ACHN (cell line): ENCODE measurements around the gene RELL2.
"Not testable (repeated sequence)": the region's sequence is repeated elsewhere in the genome, so short reads cannot be mapped to it uniquely, and the experiment has no call there.

ENCODE experiments used
- DNase-seq: peaks from one replicate; pipeline ENCODE4 v3.0.0-alpha.2; 2015
- in situ Hi-C: cut with HindIII; loops from 2 replicates; pipeline ENCODE4 v1.10.0; 2017; ENCODE audit warnings: low sequenced_read_pairs, low pct_ligation_motif_present, low pct_unique_long_range_greater_than_20kb

RELL2 gene

GRCh38 chr5:141636413-141637122, at the start of gene RELL2, which contains the start of gene HDAC3:
Gene RELL2 (plus strand): TSS chr5:141636997. CDS start chr5:141638226, 1,229 bp downstream.
Gene HDAC3 (minus strand): TSS chr5:141636849. CDS start chr5:141636790, 59 bp downstream.
- DNase-seq, result peak; percentile 87
- in situ Hi-C loops, result no loop called here

- in situ Hi-C loops, result no loop called here
- no peak for DNase-seq
These were observed 46.7 kb upstream of the RELL2 start for GRCh38 chr5:141590127-141590526.

- DNase-seq, result no peak
- in situ Hi-C loops, result no loop called here
These were observed 39.9 kb upstream of the RELL2 start for GRCh38 chr5:141596867-141597266.

- in situ Hi-C loops, result no loop called here
- DNase-seq, result no peak
These were observed 39.4 kb upstream of the RELL2 start for GRCh38 chr5:141597394-141597793.

GRCh38 chr5:141597814-141598213, 39.0 kb upstream of the RELL2 start:
- no peak for DNase-seq
- in situ Hi-C loops, result no loop called here

- in situ Hi-C loops, result no loop called here
- DNase-seq, result peak; percentile 13
These were observed 38.1 kb upstream of the RELL2 start for GRCh38 chr5:141598391-141599345.

- no peak for DNase-seq
- in situ Hi-C loops, result no loop called here
These were observed 34.2 kb upstream of the RELL2 start for GRCh38 chr5:141602606-141603005.

DNA sequence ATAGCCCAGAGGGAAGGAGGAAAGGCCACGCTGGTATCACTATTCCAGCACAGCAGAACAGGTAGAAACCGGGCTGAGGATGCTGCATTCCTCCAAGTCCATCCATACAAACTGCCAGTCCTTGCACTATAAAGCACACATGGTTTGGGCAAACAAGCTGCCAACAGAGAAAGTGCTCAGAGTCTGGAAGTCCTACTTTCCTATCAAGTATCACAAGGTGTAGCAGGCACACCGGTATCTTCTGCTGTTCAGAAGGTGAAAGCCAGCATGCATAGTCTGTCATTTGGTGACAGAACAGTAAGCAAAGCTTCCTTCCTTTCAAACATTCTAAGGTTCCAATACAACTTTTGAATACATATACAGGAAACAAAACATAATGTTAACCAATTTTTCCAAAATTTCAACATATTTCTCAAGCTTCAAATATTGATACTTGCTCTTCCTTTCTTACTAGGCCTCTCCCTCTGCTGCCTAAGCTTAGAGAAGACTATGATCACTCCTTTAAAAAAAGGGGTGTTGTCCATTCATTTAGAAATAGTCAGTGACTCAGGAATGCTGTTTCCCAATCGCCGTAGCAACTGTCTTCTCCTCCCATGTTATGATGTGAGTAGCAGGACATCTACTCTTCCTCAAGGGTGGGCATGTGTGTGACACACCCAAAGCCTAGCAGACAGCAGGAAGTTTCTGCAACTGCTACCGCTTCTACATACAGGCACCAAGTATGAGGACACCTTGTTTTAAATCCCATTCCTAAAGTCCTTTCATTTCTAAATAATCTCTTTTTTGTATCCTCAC, 32.7 kb upstream of the RELL2 start:
- in situ Hi-C loops, result no loop called here
- DNase-seq, result peak; percentile 80

DNA sequence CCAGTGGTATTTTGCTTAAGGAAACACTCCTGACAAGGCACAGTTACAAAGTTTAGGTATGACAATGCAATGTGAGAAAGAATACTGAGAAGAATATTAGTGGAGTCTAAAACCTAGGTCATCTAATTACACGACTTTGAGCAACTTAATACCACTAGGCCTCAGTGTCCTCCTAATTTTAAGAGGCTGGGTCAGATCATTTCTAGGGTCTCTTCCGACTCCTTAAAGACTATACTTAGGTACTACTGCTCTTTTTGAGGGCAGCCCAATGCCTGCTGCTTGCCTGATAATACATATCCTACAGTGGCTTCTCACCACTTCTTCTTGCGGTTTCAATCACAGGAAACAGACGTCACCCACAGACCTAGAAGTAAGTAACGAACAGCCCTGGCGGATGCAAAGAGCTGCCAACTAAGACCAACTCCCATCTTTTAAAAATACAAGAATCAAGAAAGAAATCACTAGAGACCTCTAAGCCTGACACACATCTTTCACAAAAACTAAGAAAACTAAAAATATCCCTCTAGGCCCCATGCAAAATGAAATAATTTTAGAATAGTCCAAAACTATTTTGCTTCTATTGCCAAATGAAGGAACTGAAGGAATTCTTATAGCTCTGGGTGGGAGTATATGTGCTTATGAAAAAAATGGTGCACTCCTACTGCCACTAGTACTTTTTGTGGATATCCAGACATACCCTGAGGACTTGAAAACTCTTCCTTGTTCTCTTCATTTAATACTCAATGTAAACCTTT, 31.1 kb upstream of the RELL2 start:
- in situ Hi-C loops, result no loop called here
- no peak for DNase-seq

GRCh38 chr5:141608046-141608445, 28.8 kb upstream of the RELL2 start:
- no peak for DNase-seq
- in situ Hi-C loops, result no loop called here

GRCh38 chr5:141608557-141608956, 28.2 kb upstream of the RELL2 start:
- DNase-seq, result peak; percentile 35
- in situ Hi-C loops, result no loop called here

GRCh38 chr5:141609044-141609443, 27.8 kb upstream of the RELL2 start:
- no peak for DNase-seq
- in situ Hi-C loops, result no loop called here

- DNase-seq, in situ Hi-C loops: not testable (repeated sequence)
These were observed 26.9 kb upstream of the RELL2 start for GRCh38 chr5:141609921-141610320.

- in situ Hi-C loops, result no loop called here
- DNase-seq, result no peak
These were observed 25.5 kb upstream of the RELL2 start for GRCh38 chr5:141611289-141611688.

GRCh38 chr5:141613344-141613743, 23.5 kb upstream of the RELL2 start:
- in situ Hi-C loops, result no loop called here
- DNase-seq, result no peak

DNA sequence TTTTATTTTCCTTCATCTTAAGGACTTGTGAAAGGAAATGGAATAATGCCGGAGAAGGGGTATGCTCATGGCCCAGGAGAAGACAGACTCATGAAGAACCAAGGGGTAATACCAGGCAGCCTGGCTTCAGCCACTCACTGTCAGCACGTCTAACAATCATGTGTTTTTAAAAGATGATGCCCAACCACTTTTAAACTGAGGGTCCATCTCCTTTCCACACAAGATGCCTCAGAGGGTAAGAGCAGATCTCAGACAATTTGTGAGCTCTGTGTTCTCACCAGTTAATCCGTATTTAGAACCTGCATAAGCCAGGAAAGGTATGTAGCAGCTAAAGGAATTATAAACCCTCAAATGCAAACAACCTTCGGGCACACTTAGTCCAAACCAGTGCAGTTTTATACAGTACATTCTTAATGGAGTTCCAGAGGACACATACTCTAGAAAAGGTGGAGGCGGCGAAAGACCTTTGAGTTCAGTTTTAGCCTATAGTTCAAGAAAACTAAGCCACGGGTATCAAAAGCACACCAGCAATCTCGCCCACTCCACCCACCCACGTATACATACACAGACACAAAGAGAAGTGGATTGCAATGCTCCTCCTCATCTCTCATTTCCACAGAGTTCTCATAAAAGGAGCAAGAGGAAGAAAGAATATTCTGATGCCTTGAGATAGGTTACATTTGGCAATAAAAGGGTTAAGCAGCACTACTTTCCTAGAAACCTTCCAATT, 20.6 kb upstream of the RELL2 start:
- DNase-seq, result no peak
- in situ Hi-C loops, result no loop called here

- in situ Hi-C loops, result no loop called here
- DNase-seq, result no peak
These were observed 19.7 kb upstream of the RELL2 start for GRCh38 chr5:141617128-141617527.

GRCh38 chr5:141617682-141618029, 19.1 kb upstream of the RELL2 start:
- DNase-seq, result peak; percentile 20
- in situ Hi-C loops, result no loop called here
